ENCODE data around the gene LTF. TPM values are rescaled to one million over a fixed set of nuclear protein-coding genes. Genes with fewer than 3 reads are reported as not detected.
"Not testable (repeated sequence)": the region's sequence is repeated elsewhere in the genome, so short reads cannot be mapped to it uniquely, and the experiment has no call there.

LTF gene
- total RNA-seq, 1 donor from 2014 or later: not detected

GRCh38 chr3:46416811-46417510 lies 47.7 kb downstream of the LTF start:
- intact Hi-C loops (cut with micrococcal nuclease): no loop called here

DNA sequence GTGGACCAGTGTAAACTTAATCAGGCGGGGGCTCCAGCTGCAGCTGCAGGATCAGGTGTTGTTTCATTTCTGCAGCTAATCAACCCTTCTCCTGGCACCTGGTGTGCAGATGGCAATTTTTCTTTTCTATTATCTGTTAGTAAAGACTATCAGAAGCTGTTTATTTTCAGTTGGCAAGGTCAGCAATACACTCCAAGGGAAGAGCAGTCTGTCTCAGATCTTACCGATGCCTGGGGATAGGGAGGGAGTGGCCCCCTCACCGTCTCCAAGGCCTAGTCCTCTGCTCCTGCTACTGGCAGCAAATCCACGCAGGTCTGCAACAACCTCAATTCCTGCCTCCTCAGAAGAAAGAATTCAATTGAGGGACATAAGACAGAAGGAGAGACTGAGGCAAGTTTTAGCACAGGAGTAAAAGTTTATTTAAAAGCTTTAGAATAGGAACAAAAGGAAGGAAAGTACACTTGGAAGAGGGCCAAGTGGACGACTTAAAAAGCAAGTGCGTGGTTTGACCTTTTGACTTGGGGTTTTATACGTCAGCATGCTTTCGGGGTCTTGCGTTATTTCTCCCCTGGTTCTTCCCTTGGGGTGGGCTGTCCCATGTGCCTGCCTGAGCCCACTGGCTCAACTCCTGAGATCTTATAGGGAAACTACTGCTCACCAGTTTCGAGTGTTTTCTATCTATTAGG lies 48.4 kb downstream of the LTF start:
- intact Hi-C loops (cut with micrococcal nuclease): no loop called here

- intact Hi-C loops (cut with micrococcal nuclease): no loop called here
Observed at GRCh38 chr3:46414739-46415138, 50.0 kb downstream of the LTF start.

DNA sequence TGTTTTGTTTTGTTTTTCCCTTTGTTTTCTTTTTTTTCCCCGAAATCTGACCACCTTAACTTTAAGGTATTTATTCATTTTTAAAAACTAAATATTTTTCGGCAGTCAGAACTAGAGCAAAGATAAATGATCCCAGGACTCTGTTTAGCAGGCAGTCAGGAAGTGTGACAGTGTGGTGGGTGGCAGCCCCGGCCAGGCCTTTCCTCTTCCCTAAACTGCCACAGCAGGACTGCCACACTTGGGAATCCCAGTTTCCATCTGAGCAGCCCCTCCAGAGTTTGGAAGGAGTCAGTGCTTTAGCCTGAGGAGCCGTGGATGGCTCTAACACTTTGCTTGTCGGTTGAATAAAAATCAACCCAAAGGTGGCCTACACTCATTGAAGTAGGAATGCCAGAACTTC lies 50.8 kb downstream of the LTF start:
- intact Hi-C loops (cut with micrococcal nuclease): no loop called here

DNA sequence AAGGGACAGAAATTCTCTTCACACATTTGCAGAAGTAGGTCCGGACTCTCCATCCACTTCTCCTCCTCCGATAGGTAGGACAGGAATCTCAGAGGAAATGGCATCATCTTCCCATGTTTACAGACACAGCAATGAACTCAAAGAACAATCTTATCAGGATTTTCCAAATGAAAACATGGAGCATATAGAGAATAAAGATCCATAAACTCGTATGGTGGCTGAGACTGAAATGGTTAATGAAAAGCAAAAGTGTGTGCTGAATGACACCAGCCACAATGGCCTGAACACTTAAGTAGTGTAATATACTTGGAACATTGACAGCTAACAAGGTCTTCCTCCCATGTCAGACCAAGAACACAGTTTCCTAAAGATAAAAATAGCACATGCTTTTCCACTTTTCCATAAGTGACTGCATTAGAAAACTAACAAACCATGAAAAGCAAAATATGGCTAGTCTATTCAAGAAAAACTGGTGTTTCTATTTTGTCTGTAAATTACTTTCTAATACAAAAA lies 51.9 kb downstream of the LTF start:
- intact Hi-C loops (cut with micrococcal nuclease): no loop called here

GRCh38 chr3:46411271-46411670 lies 53.4 kb downstream of the LTF start:
- intact Hi-C loops (cut with micrococcal nuclease): no loop called here

DNA sequence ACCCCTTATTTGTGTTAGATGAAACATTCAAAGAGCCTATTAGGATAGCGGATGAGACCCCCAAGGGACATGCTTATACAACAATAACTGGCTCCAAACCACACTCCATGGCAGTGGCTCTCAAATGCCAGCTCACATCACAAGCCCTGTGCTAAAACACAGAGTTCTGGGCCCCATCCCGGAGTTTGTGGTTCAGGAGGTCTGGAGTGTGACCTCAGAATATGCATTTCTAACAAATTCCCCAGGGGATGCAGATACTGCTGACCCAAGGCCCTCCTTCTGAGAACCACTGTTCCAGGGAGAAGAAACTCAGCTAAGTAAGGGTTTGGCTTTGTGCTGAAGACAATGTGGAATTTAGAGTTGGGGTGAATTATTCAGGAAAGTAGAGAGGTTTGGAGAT lies 54.0 kb downstream of the LTF start:
- intact Hi-C loops (cut with micrococcal nuclease): no loop called here

- intact Hi-C loops (cut with micrococcal nuclease): loop anchor here (5.0 kb wide), 1 partner anchor 32 kb away; no protein-coding TSS in a partner anchor
Observed at GRCh38 chr3:46409739-46410489, 54.8 kb downstream of the LTF start.

DNA sequence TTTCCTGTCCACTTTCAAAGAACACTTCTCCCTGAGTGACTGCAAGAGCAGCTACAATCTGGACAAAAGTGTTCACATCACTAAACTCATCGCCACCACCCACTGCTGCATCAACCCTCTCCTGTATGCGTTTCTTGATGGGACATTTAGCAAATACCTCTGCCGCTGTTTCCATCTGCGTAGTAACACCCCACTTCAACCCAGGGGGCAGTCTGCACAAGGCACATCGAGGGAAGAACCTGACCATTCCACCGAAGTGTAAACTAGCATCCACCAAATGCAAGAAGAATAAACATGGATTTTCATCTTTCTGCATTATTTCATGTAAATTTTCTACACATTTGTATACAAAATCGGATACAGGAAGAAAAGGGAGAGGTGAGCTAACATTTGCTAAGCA lies 55.9 kb downstream of the LTF start:
- intact Hi-C loops (cut with micrococcal nuclease): loop anchor here (5.0 kb wide), 1 partner anchor 33 kb away; no protein-coding TSS in a partner anchor

DNA sequence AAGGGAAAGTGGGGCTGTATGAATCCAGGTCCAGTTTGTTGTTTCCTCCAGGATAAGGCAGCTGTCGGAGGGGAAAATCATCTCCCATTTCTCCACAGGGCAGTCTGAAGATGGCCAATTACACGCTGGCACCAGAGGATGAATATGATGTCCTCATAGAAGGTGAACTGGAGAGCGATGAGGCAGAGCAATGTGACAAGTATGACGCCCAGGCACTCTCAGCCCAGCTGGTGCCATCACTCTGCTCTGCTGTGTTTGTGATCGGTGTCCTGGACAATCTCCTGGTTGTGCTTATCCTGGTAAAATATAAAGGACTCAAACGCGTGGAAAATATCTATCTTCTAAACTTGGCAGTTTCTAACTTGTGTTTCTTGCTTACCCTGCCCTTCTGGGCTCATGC lies 56.7 kb downstream of the LTF start:
- intact Hi-C loops (cut with micrococcal nuclease): loop anchor here (5.0 kb wide), 1 partner anchor 34 kb away; no protein-coding TSS in a partner anchor

- intact Hi-C loops (cut with micrococcal nuclease): loop anchor here (5.0 kb wide), 1 partner anchor 35 kb away; no protein-coding TSS in a partner anchor
Observed at GRCh38 chr3:46406788-46407611, 57.7 kb downstream of the LTF start, which contains the start of the genes CCR5AS and CCRL2. Gene CCR5AS (minus strand): TSS chr3:46407066. Gene CCRL2 (plus strand): TSS chr3:46407259. CDS start chr3:46408080, 821 bp downstream.

DNA sequence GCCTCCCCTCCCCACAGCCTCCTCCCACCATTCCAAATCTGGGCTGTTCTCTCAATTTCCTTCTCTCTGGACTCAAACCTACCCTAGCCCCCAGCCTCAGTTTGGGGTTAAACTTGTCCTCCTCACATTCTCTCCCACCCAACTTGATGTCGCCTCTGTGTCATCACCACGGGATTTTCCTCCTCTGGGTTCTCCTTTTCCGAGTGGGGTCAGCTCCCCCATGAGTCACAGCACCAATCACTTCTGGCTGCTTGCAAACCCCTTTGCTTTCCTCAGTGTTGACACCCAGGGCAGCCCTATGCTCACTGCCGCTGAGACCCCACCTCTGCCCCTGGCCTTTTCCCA lies 58.3 kb downstream of the LTF start:
- intact Hi-C loops (cut with micrococcal nuclease): loop anchor here (5.0 kb wide), 1 partner anchor 36 kb away; no protein-coding TSS in a partner anchor

DNA sequence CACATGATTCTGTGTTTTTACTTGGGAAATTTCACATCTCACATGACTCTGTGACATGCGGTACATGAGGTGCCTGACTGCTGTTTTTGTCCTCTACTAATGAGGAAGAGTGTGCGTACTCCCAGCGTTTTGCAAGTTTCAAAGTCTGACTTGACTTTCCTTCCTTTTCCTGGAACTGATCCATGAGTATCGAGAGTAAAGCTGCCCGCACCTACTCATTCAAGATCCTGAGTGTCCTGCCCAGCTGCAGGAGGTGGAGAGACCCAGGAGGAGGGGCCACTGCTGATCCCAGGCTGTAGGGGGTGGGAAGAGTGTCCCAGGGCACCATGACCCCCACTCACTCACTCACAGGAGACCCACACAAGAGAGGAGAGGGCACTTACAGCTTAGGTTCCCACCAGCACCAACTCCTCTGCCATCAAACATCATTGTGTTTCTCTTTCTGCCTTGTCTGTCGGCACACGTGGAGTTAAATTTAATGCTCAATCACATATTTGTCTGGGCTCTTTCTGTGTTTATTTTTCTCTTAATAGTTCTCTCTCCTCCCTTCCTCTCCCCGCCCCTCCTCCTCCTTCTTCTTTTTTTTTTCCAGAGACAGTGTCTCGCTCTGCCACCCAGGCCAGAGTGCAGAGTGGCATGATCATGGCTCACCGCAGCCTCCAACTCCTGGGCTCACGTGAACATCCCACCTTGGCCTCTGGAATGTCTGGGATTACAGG lies 59.2 kb downstream of the LTF start:
- intact Hi-C loops (cut with micrococcal nuclease): loop anchor here (5.0 kb wide), 1 partner anchor 37 kb away; no protein-coding TSS in a partner anchor

- intact Hi-C loops (cut with micrococcal nuclease): not testable (repeated sequence)
Observed at GRCh38 chr3:46402902-46403301, 61.8 kb downstream of the LTF start.

GRCh38 chr3:46401579-46401978 lies 63.1 kb downstream of the LTF start:
- intact Hi-C loops (cut with micrococcal nuclease): no loop called here

DNA sequence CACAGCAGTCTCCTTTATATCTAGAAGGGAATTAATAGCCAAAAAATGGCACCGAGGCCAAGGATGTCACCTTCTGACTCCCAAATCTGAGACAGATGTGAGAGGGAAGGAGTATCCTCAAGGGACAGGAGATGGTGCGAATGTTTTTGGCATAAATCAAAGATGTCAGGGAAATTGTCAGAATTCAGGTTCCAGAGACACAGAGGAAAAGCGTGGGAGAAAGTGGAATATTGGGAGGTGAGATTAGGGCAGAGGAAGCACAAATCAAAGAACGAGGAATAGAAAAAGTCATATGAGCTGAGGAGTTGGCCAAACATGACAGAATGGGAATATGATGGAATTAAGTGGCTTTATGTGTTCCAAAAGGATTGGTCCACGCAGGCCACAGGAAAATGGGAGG lies 63.9 kb downstream of the LTF start:
- intact Hi-C loops (cut with micrococcal nuclease): no loop called here

- intact Hi-C loops (cut with micrococcal nuclease): no loop called here
Observed at GRCh38 chr3:46400000-46400734, 64.5 kb downstream of the LTF start.

DNA sequence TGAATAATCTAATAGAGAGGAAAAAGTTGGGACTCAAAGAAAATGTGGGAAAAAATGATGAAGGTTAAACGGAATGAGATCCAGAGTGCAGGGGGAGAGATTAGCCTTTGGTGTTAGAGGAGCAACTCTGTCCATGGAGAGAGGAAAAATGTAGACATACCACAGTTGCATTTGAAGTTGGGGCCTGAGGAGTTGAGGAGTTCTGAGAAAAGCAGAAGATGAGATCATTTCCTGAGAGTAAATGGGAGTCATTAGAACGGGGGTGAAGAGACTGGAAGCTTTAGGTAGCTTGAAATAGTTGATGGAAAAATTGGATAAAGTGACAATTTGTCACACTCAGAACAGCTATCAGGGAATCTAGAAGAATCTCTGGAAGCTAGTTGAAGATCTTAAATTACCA lies 65.1 kb downstream of the LTF start:
- intact Hi-C loops (cut with micrococcal nuclease): no loop called here

DNA sequence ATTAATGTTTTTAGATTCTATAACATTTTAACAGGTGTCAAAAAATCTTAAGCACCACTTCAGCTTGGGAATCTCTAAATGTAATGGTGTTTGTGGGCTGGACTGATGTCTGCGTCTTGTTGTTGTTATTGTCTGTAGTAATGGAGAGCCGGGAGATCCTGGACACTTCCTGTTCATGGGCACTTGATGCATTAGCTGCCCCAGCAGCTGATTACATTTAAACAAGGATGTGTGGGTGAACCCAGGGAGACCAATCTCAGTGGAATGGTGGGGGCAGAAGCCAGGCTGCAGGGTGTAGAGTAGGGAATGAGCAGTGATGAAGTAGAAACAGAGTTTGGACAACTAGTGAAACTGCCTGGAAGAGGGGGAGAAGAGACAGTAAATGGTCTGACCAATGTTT lies 65.6 kb downstream of the LTF start:
- intact Hi-C loops (cut with micrococcal nuclease): no loop called here
